ENCODE results near the gene GLIS1. TPM values are rescaled to one million over a fixed set of nuclear protein-coding genes. Genes with fewer than 3 reads are reported as not detected.

Gene GLIS1
- total and polyA plus RNA-seq, 2 of the 8 experiments (the other 6 are each of a cell fraction or from before 2014, with no cell fraction given): 0.15 to 0.22 TPM

DNA sequence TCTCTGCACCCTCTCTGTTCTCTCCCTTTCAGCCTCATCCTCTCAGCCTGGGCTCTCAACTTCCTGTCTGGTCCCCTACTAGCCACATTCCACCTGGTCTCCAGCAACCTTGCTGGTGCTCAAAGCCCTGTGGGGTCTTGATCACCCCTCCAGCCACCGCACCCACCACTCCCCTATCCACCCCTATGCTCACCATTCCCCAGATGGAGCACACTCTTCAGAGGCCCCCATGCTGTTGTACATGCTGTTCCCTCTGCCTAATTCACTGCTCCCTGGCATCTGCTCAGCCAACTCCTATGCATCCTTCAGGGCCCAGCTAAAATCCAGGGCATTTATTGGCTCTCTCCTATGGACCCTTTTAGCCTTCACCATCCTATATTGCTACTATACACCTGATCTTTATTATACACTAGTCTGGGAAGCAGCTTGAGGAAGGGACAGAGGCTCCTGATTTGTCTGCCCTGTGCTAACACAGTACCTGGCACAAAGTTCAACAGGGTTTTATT, 81.0 kb downstream of the GLIS1 start (continued):
- TF ChIP-seq, protein P1, sequence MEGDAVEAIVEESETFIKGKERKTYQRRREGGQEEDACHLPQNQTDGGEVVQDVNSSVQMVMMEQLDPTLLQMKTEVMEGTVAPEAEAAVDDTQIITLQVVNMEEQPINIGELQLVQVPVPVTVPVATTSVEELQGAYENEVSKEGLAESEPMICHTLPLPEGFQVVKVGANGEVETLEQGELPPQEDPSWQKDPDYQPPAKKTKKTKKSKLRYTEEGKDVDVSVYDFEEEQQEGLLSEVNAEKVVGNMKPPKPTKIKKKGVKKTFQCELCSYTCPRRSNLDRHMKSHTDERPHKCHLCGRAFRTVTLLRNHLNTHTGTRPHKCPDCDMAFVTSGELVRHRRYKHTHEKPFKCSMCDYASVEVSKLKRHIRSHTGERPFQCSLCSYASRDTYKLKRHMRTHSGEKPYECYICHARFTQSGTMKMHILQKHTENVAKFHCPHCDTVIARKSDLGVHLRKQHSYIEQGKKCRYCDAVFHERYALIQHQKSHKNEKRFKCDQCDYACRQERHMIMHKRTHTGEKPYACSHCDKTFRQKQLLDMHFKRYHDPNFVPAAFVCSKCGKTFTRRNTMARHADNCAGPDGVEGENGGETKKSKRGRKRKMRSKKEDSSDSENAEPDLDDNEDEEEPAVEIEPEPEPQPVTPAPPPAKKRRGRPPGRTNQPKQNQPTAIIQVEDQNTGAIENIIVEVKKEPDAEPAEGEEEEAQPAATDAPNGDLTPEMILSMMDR (IDR thresholded peaks at IDR 0.05; ENCODE audit: control extremely low read depth in 1 of 3, insufficient read depth in 1 of 3, low read depth in 1 of 3, low read length in 3 of 3): no peak
- TF ChIP-seq BCL11A (IDR thresholded peaks at IDR 0.05; ENCODE audit: low read depth in 2 of 2, low read length in 2 of 2) (no peak), SUZ12 (IDR thresholded peaks at IDR 0.05; ENCODE audit: low read length) (no peak), JUN (IDR thresholded peaks at IDR 0.05; ENCODE audit: low read depth, low read length) (no peak), EGR1 (IDR thresholded peaks at IDR 0.05; ENCODE audit: borderline replicate concordance, low read depth, low read length) (no peak), POLR2A (IDR thresholded peaks at IDR 0.05; ENCODE audit: control extremely low read depth in 1 of 2, low read depth in 2 of 2, low read length in 2 of 2) (no peak), CBX8 (IDR thresholded peaks at IDR 0.05; ENCODE audit: borderline replicate concordance, low read depth, low read length) (no peak), CHD1 (IDR thresholded peaks at IDR 0.05; ENCODE audit: low read depth, low read length) (no peak)
- TF ChIP-seq, protein P2, sequence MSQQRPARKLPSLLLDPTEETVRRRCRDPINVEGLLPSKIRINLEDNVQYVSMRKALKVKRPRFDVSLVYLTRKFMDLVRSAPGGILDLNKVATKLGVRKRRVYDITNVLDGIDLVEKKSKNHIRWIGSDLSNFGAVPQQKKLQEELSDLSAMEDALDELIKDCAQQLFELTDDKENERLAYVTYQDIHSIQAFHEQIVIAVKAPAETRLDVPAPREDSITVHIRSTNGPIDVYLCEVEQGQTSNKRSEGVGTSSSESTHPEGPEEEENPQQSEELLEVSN (IDR thresholded peaks at IDR 0.05): no peak

Data from H1 (cell line).